Measurements from ENCODE around the gene ATF6. TPM values are rescaled to one million over a fixed set of nuclear protein-coding genes. Genes with fewer than 3 reads are reported as not detected.
A peak's percentile ranks its signal among the peaks of the same experiment; 100 is the strongest.

Gene ATF6
- total and polyA plus RNA-seq, 9 of the 15 experiments (the other 6 are each of a cell fraction or from before 2014, with no cell fraction given) = 11.7 to 32.4 (median 20.4) TPM

- TF ChIP-seq CGGBP1 (CRISPR knock-in tag; IDR thresholded peaks at IDR 0.05) (no peak), RBM22 (IDR thresholded peaks at IDR 0.05; ENCODE audit: low read depth, low read length, poor library complexity, severe bottlenecking) (no peak), ZNF184 (CRISPR knock-in tag; IDR thresholded peaks at IDR 0.05) (no peak), GTF2E2 (tag; IDR thresholded peaks at IDR 0.05) (no peak), ZNF778 (CRISPR knock-in tag; IDR thresholded peaks at IDR 0.05) (no peak), MTA1 (IDR thresholded peaks at IDR 0.05; ENCODE audit: borderline replicate concordance) (peak; percentile 76; the same call in 1 of the 2 replicates), HBP1 (CRISPR knock-in tag; IDR thresholded peaks at IDR 0.05) (no peak), TEAD1 (CRISPR knock-in tag; IDR thresholded peaks at IDR 0.05) (peak in 1 of 2 experiments; percentile 46; a peak in 1 of 4 replicates), HDAC2 (IDR thresholded peaks at IDR 0.05) (peak; percentile 28; the same call in 1 of the 2 replicates), ZNF239 (CRISPR knock-in tag; IDR thresholded peaks at IDR 0.05) (peak; percentile 5; the same call in 1 of the 2 replicates), C11orf30 (IDR thresholded peaks at IDR 0.05; ENCODE audit: low read depth) (peak; percentile 89), HLTF (IDR thresholded peaks at IDR 0.05) (no peak), PRDM10 (IDR thresholded peaks at IDR 0.05; ENCODE audit: partially characterized antibody) (peak; percentile 36), TFAM (CRISPR knock-in tag; conservative IDR thresholded peaks at IDR 0.05) (no peak), ZBTB7A (IDR thresholded peaks at IDR 0.05; ENCODE audit: borderline replicate concordance, control insufficient read depth, low read depth, low read length) (no peak), ATF7 (IDR thresholded peaks at IDR 0.05) (peak; percentile 74), ZNF512 (tag; IDR thresholded peaks at IDR 0.05) (no peak), NR0B1 (IDR thresholded peaks at IDR 0.05; ENCODE audit: partially characterized antibody) (no peak), ZBTB9 (CRISPR knock-in tag; IDR thresholded peaks at IDR 0.05) (no peak)
Observed at GRCh38 chr1:161953256-161953920, 187.3 kb downstream of the ATF6 start (continued).
